Kidney epithelial cell (primary cell): ENCODE measurements around the gene BTF3. TPM values are rescaled to one million over a fixed set of nuclear protein-coding genes. Genes with fewer than 3 reads are reported as not detected.
"Not testable (repeated sequence)": the region's sequence is repeated elsewhere in the genome, so short reads cannot be mapped to it uniquely, and the experiment has no call there.

Experiments
- DNase-seq: peaks from one replicate; pipeline ENCODE4 v3.0.0-alpha.2; 2010; ENCODE audit warnings: low read depth
- H3K27me3 ChIP-seq: 2 replicates; pipeline ENCODE4 v1.6.0; 2011; ENCODE audit warnings: low read length; ENCODE audit not compliant: control insufficient read depth, insufficient read depth
- H3K36me3 ChIP-seq: 2 replicates; pipeline ENCODE4 v1.5.1; 2011; ENCODE audit warnings: low read length; ENCODE audit not compliant: control insufficient read depth, insufficient read depth
- H3K4me3 ChIP-seq: 2 replicates; pipeline ENCODE4 v1.5.1; 2011; ENCODE audit warnings: low read depth, mild to moderate bottlenecking, control low read depth, low read length
- CTCF ChIP-seq: IDR thresholded peaks from 2 replicates; pipeline ENCODE4 v1.5.1; 2011; ENCODE audit warnings: mild to moderate bottlenecking, moderate library complexity, low read length, control low read depth, inconsistent platforms; ENCODE audit not compliant: insufficient read depth, poor library complexity, severe bottlenecking
- total RNA-seq: library from RNA; depleted of rRNA; stranded (reverse); fragments of >200 nt; gene quantifications from 2 replicates; pipeline ENCODE4 v1.2.3, GENCODE V29; 2015

BTF3 gene
- total RNA-seq, 1 donor from 2014 or later: 708 TPM

- Histone ChIP-seq H3K27me3 (peaks cover 12% of the 10 kb centered on the region), H3K4me3 (no peak overlapping the region), H3K36me3 (no peaks in the 10 kb centered on the region)
These were observed 46.0 kb upstream of the BTF3 start for GRCh38 chr5:73452215-73452614.

GRCh38 chr5:73454379-73455036 is 43.7 kb upstream of the BTF3 start:
- DNase-seq: peak; percentile 50

More at GRCh38 chr5:73452215-73452614, 46.0 kb upstream of the BTF3 start:
- DNase-seq: no peak
- TF ChIP-seq CTCF: no peak

GRCh38 chr5:73456462-73456861 is 41.8 kb upstream of the BTF3 start:
- H3K36me3 ChIP-seq: not testable (repeated sequence)

More at GRCh38 chr5:73454379-73455036, 43.7 kb upstream of the BTF3 start:
- Histone ChIP-seq H3K36me3 (no peaks in the 10 kb centered on the region), H3K4me3 (no peak overlapping the region), H3K27me3 (peaks cover 12% of the 10 kb centered on the region)
- TF ChIP-seq CTCF: peak; percentile 92

GRCh38 chr5:73459366-73459765 is 38.9 kb upstream of the BTF3 start:
- peak; percentile 38 for DNase-seq
- Histone ChIP-seq H3K36me3 (no peaks in the 10 kb centered on the region), H3K27me3 (no peaks in the 10 kb centered on the region), H3K4me3 (no peak overlapping the region)
- no peak for TF ChIP-seq CTCF

More at GRCh38 chr5:73456462-73456861, 41.8 kb upstream of the BTF3 start:
- not testable (repeated sequence) for H3K4me3 ChIP-seq, DNase-seq, H3K27me3 ChIP-seq

DNA sequence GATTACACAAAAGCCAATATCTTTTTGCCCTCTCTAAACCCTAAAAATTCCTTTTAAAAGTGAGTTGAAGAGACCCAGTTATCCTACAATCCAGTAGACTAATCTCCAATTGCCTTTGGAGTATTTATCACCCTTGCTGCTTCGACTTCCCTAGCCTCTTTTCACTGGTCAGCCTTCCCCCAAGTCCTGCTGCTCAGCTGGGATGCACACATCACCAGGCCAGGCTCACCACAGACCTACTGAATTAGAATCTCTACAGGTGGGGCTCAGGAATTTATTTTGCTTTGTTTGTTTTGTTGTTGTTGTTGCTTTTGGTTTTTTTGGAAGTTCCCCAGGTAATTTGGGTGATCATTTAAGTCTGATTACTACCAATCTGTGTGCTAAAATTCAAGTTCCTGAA is 38.1 kb upstream of the BTF3 start:
- no peak overlapping the region for H3K4me3 ChIP-seq
- no peak for DNase-seq
- no peak for TF ChIP-seq CTCF
- no peaks in the 10 kb centered on the region for H3K27me3 ChIP-seq
- no peaks in the 10 kb centered on the region for H3K36me3 ChIP-seq

GRCh38 chr5:73464016-73464745 is 34.1 kb upstream of the BTF3 start:
- no peaks in the 10 kb centered on the region for H3K36me3 ChIP-seq

GRCh38 chr5:73468638-73469037 is 29.6 kb upstream of the BTF3 start:
- DNase-seq, H3K4me3 ChIP-seq, H3K27me3 ChIP-seq, H3K36me3 ChIP-seq: not testable (repeated sequence)

More at GRCh38 chr5:73464016-73464745, 34.1 kb upstream of the BTF3 start:
- DNase-seq: no peak
- Histone ChIP-seq H3K27me3 (no peaks in the 10 kb centered on the region), H3K4me3 (no peak overlapping the region)
- TF ChIP-seq CTCF: no peak
